CD8-positive, alpha-beta memory T cell (primary cell): ENCODE measurements around the gene FAM107A. TPM values are rescaled to one million over a fixed set of nuclear protein-coding genes. Genes with fewer than 3 reads are reported as not detected.

Experiments
- CTCF ChIA-PET: fragments of 350-600 bp; sonication (Branson Sonifier 250); formaldehyde crosslinking; loops from one replicate; lab custom pipeline; 2021; ENCODE audit warnings: antibody characterized with exemption; lab: Charles Lee
- POLR2A ChIA-PET: fragments of 350-600 bp; sonication (Branson Sonifier 250); formaldehyde crosslinking; loops from one replicate; lab custom pipeline; 2021; ENCODE audit warnings: antibody characterized with exemption; lab: Charles Lee
- DNase-seq, 5 donors: peaks; one replicate each; pipeline versions ENCODE4 v3.0.0 to v3.0.0-alpha.2; 2020 to 2022; ENCODE audit warnings: mixed read lengths in 1 of 5
- H3K27ac ChIP-seq: one replicate; pipeline ENCODE4 v1.7.0; 2013; ENCODE audit warnings: low read depth, mild to moderate bottlenecking, low read length, moderate library complexity
- H3K27me3 ChIP-seq: 2 replicates; pipeline ENCODE4 v1.7.0; 2013; ENCODE audit warnings: low read length, mild to moderate bottlenecking; ENCODE audit not compliant: insufficient read depth, poor library complexity, severe bottlenecking
- H3K36me3 ChIP-seq: 2 replicates; pipeline ENCODE4 v1.7.0; 2013; ENCODE audit warnings: mild to moderate bottlenecking, low read length, moderate library complexity; ENCODE audit not compliant: insufficient read depth
- H3K4me1 ChIP-seq: 2 replicates; pipeline ENCODE4 v1.7.0; 2013; ENCODE audit warnings: mild to moderate bottlenecking, low read length, moderate library complexity; ENCODE audit not compliant: insufficient read depth
- H3K4me3 ChIP-seq: 2 replicates; pipeline ENCODE4 v1.7.0; 2013; ENCODE audit warnings: mild to moderate bottlenecking, low read length
- H3K9me3 ChIP-seq: 2 replicates; pipeline ENCODE4 v1.7.0; 2013; ENCODE audit warnings: mild to moderate bottlenecking, low read length
- H3K27ac Mint-ChIP-seq, 8 donors: one replicate each; pipeline ENCODE4 v1.8.0; 2020 to 2021; ENCODE audit warnings: mixed read lengths in 8 of 8, mild to moderate bottlenecking in 6 of 8, inconsistent platforms in 3 of 8, moderate library complexity in 3 of 8
- H3K27me3 Mint-ChIP-seq, 2 donors: one replicate each; pipeline ENCODE4 v1.8.0; 2020 to 2021; ENCODE audit warnings: mixed read lengths in 2 of 2, mild to moderate bottlenecking in 1 of 2, moderate library complexity in 1 of 2
- H3K36me3 Mint-ChIP-seq, 3 donors: one replicate each; pipeline ENCODE4 v1.8.0; 2020 to 2021; ENCODE audit warnings: mixed read lengths in 3 of 3, inconsistent platforms in 1 of 3, mild to moderate bottlenecking in 1 of 3
- H3K4me1 Mint-ChIP-seq, 3 donors: one replicate each; pipeline ENCODE4 v1.8.0; 2020 to 2021; ENCODE audit warnings: mixed read lengths in 3 of 3, inconsistent platforms in 1 of 3, mild to moderate bottlenecking in 1 of 3
- H3K4me3 Mint-ChIP-seq, 7 donors: one replicate each; pipeline ENCODE4 v1.8.0; 2020 to 2021; ENCODE audit warnings: mixed read lengths in 7 of 7, mild to moderate bottlenecking in 6 of 7, moderate library complexity in 4 of 7, inconsistent platforms in 2 of 7
- H3K9me3 Mint-ChIP-seq, 5 donors: one replicate each; pipeline ENCODE4 v1.8.0; 2020 to 2022; ENCODE audit warnings: mixed read lengths in 5 of 5, mild to moderate bottlenecking in 3 of 5, moderate library complexity in 2 of 5, inconsistent platforms in 1 of 5
- polyA plus RNA-seq: library from polyadenylated mRNA; unstranded; fragments of 300-500 nt; fragmentation: Illumina TruSeq; gene quantifications from one replicate; pipeline ENCODE4 v1.2.3, GENCODE V29; 2021
- total RNA-seq, 2 experiments: library from RNA; stranded (reverse); gene quantifications; one replicate each; pipeline ENCODE4 v1.2.3, GENCODE V29; 2021

The FAM107A gene
- total and polyA plus RNA-seq, 3 experiments from 2014 or later, result not detected

- no peak overlapping the region for H3K4me3 ChIP-seq
- H3K4me3 Mint-ChIP-seq, result no peak overlapping the region
- peaks cover 42 to 43% of the 10 kb centered on the region in 2 donors for H3K27me3 Mint-ChIP-seq
- peaks cover 18% of the 10 kb centered on the region for H3K27me3 ChIP-seq
- no peak overlapping the region for H3K27ac ChIP-seq
- H3K9me3 ChIP-seq, result no peaks in the 10 kb centered on the region
- H3K9me3 Mint-ChIP-seq, result peaks cover 0 to 5% (median 0%) of the 10 kb centered on the region in 5 donors
- no peak for DNase-seq
- no peak overlapping the region for H3K27ac Mint-ChIP-seq
- ChIA-PET POLR2A (no interaction called here), CTCF (no interaction called here)
- no peaks in the 10 kb centered on the region for H3K36me3 ChIP-seq
- peaks cover 18 to 24% (median 22%) of the 10 kb centered on the region in 3 donors for H3K4me1 Mint-ChIP-seq
- H3K36me3 Mint-ChIP-seq, result peaks cover 0 to 5% (median 0%) of the 10 kb centered on the region in 3 donors
- no peaks in the 10 kb centered on the region for H3K4me1 ChIP-seq
Measured at GRCh38 chr3:58588030-58588614, 10.9 kb upstream of the FAM107A start.

DNA sequence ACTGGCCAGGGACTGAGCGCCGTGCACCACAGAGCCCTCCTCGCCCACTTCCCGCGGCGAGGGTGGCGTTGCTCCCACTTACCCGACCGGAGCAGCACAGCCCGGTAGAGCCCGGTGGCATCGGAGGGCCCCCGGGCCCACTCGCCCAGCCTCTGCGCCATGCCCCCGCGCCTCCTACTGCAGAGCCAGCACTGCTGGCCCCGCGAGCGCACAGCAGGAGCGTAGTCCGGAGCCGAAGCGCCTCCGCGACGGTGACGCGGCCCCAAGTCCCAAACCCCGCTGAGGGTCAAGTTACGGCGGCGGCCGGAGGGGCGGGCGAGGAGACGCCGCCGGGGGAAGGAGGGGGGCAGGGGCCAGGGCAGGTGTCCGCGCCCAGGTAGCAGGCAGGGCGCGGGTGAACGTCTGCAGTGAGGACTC is 9.6 kb upstream of the FAM107A start:
- CTCF ChIA-PET, result no interaction called here
- peaks cover 18% of the 10 kb centered on the region for H3K27me3 ChIP-seq
- H3K27me3 Mint-ChIP-seq, result peaks cover 48 to 49% of the 10 kb centered on the region in 2 donors

GRCh38 chr3:58585994-58586393 is 8.8 kb upstream of the FAM107A start:
- Mint-ChIP-seq H3K9me3 (peaks cover 0 to 5% (median 0%) of the 10 kb centered on the region in 5 donors), H3K36me3 (peaks cover 0 to 5% (median 3%) of the 10 kb centered on the region in 3 donors), H3K4me1 (peaks cover 18 to 24% (median 22%) of the 10 kb centered on the region in 3 donors), H3K27ac (no peak overlapping the region), H3K27me3 (peaks cover 49 to 53% of the 10 kb centered on the region in 2 donors), H3K4me3 (peak overlapping the region; percentile 90 to 96 (median 94))
- DNase-seq, result no peak
- Histone ChIP-seq H3K9me3 (no peaks in the 10 kb centered on the region), H3K27ac (no peak overlapping the region), H3K36me3 (no peaks in the 10 kb centered on the region), H3K4me3 (no peak overlapping the region), H3K4me1 (no peaks in the 10 kb centered on the region), H3K27me3 (peaks cover 18% of the 10 kb centered on the region)
- CTCF ChIA-PET, result interaction anchor here (1.8 kb wide), 1 partner anchor 12 kb away, joined by 10 read pairs; no protein-coding TSS in a partner anchor
- POLR2A ChIA-PET, result no interaction called here

More for the DNA sequence above, 9.6 kb upstream of the FAM107A start:
- no peaks in the 10 kb centered on the region for H3K4me1 ChIP-seq
- H3K9me3 ChIP-seq, result no peaks in the 10 kb centered on the region
- Mint-ChIP-seq H3K9me3 (peaks cover 0 to 5% (median 0%) of the 10 kb centered on the region in 5 donors), H3K4me1 (peaks cover 18 to 24% (median 22%) of the 10 kb centered on the region in 3 donors), H3K36me3 (peaks cover 0 to 5% (median 0%) of the 10 kb centered on the region in 3 donors), H3K4me3 (peak overlapping the region in 1 of 7 donors; percentile 95), H3K27ac (no peak overlapping the region)
- H3K4me3 ChIP-seq, result no peak overlapping the region
- no peak overlapping the region for H3K27ac ChIP-seq
- H3K36me3 ChIP-seq, result no peaks in the 10 kb centered on the region
- POLR2A ChIA-PET, result no interaction called here
- DNase-seq, result no peak

GRCh38 chr3:58585005-58585786 is 8.0 kb upstream of the FAM107A start:
- H3K27ac Mint-ChIP-seq, result peak overlapping the region in 5 of 8 donors; percentile 13 to 68 (median 36)
- Histone ChIP-seq H3K4me1 (no peaks in the 10 kb centered on the region), H3K4me3 (peak overlapping the region; percentile 74)

DNA sequence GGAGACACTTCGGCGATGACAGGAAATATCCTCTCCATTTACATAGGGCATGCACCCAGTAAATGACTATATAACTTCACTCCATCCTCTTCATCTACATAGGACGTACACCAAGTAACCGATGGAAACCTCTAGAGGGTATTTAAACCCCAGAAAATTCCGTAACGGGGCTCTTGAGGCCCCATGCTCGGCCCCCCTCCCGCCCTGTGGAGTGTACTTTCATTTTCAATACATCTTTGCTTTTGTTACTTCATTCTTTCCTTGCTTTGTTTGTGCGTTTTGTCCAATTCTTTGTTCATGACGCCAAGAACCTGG is 7.5 kb upstream of the FAM107A start:
- Histone ChIP-seq H3K4me3 (peak overlapping the region; percentile 74), H3K27me3 (peaks cover 18% of the 10 kb centered on the region), H3K36me3 (no peaks in the 10 kb centered on the region), H3K27ac (no peak overlapping the region), H3K9me3 (no peaks in the 10 kb centered on the region), H3K4me1 (no peaks in the 10 kb centered on the region)
- CTCF ChIA-PET, result interaction anchor here (1.8 kb wide), 1 partner anchor 11 kb away, joined by 10 read pairs; no protein-coding TSS in a partner anchor
- Mint-ChIP-seq H3K9me3 (peaks cover 0 to 5% (median 0%) of the 10 kb centered on the region in 5 donors), H3K27me3 (peaks cover 49 to 53% of the 10 kb centered on the region in 2 donors), H3K4me3 (peak overlapping the region; percentile 90 to 96 (median 94)), H3K36me3 (peaks cover 0 to 5% (median 3%) of the 10 kb centered on the region in 3 donors), H3K4me1 (peaks cover 18 to 24% (median 22%) of the 10 kb centered on the region in 3 donors), H3K27ac (peak overlapping the region in 5 of 8 donors; percentile 1 to 68 (median 19))
- DNase-seq, result no peak
- POLR2A ChIA-PET, result no interaction called here

More at GRCh38 chr3:58585005-58585786, 8.0 kb upstream of the FAM107A start:
- Mint-ChIP-seq H3K4me3 (peak overlapping the region; percentile 90 to 96 (median 94)), H3K36me3 (peaks cover 0 to 5% (median 3%) of the 10 kb centered on the region in 3 donors), H3K9me3 (peaks cover 0 to 5% (median 0%) of the 10 kb centered on the region in 5 donors), H3K4me1 (peaks cover 18 to 24% (median 22%) of the 10 kb centered on the region in 3 donors), H3K27me3 (peaks cover 49 to 53% of the 10 kb centered on the region in 2 donors)
- no peaks in the 10 kb centered on the region for H3K9me3 ChIP-seq
- H3K27me3 ChIP-seq, result peaks cover 18% of the 10 kb centered on the region
- no peak overlapping the region for H3K27ac ChIP-seq
- H3K36me3 ChIP-seq, result no peaks in the 10 kb centered on the region
- ChIA-PET CTCF (interaction anchor here (0.7 to 1.8 kb wide), 2 partner anchors 11 to 16 kb away, joined by 3 to 10 read pairs; no protein-coding TSS in a partner anchor), POLR2A (no interaction called here)
- DNase-seq, result peak in 4 of 5 donors; percentile 13 to 54 (median 23)

- POLR2A ChIA-PET, result no interaction called here
- peak overlapping the region in 2 of 7 donors; percentile 8 to 40 for H3K4me3 Mint-ChIP-seq
- H3K4me3 ChIP-seq, result no peak overlapping the region
- H3K36me3 ChIP-seq, result no peaks in the 10 kb centered on the region
- peak overlapping the region in 1 of 8 donors; percentile 29 for H3K27ac Mint-ChIP-seq
- H3K27ac ChIP-seq, result no peak overlapping the region
- H3K27me3 Mint-ChIP-seq, result peaks cover 33 to 36% of the 10 kb centered on the region in 2 donors
- peaks cover 16% of the 10 kb centered on the region for H3K27me3 ChIP-seq
- H3K9me3 ChIP-seq, result no peaks in the 10 kb centered on the region
- no peak for DNase-seq
- peaks cover 0 to 5% (median 0%) of the 10 kb centered on the region in 5 donors for H3K9me3 Mint-ChIP-seq
- CTCF ChIA-PET, result interaction anchor here (1.1 to 1.3 kb wide), 2 partner anchors 12 to 14 kb away, joined by 3 read pairs; no protein-coding TSS in a partner anchor
- peaks cover 0 to 5% (median 3%) of the 10 kb centered on the region in 3 donors for H3K36me3 Mint-ChIP-seq
- H3K4me1 Mint-ChIP-seq, result peaks cover 18 to 24% (median 22%) of the 10 kb centered on the region in 3 donors
- H3K4me1 ChIP-seq, result no peaks in the 10 kb centered on the region
Measured at GRCh38 chr3:58581328-58582091, 4.3 kb upstream of the FAM107A start.

DNA sequence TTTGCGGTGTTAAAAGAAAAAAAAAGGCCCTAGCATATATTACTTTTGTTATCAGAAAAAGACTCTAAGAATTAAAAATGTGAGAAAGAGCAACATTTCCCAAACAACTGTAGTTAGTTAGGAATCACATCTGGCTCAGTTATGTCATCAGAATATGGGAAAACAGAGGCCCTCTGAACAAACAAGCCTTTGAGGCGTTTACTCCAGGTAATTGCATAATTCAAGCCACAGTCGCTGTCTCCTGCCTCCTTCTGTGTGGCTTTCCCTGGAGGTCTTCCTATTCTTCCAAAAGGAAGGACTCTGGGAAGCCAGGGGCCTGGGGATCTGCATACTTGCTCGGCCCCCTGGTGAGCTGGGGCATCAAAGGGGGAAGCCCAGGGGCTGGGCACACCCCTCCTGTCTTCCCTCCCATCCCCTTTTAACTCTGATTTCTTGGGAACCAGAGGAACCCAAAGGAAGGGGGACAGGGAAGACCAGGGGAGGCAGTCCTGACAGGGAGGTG is 3.7 kb upstream of the FAM107A start:
- Histone ChIP-seq H3K36me3 (no peaks in the 10 kb centered on the region), H3K9me3 (no peaks in the 10 kb centered on the region), H3K4me1 (no peaks in the 10 kb centered on the region), H3K27me3 (peaks cover 13% of the 10 kb centered on the region), H3K4me3 (no peak overlapping the region), H3K27ac (no peak overlapping the region)
- Mint-ChIP-seq H3K36me3 (peaks cover 0 to 5% (median 3%) of the 10 kb centered on the region in 3 donors), H3K4me3 (no peak overlapping the region), H3K4me1 (peaks cover 14 to 17% (median 16%) of the 10 kb centered on the region in 3 donors), H3K9me3 (peaks cover 0 to under 1% (median 0%) of the 10 kb centered on the region in 5 donors), H3K27ac (no peak overlapping the region), H3K27me3 (peaks cover 27 to 32% of the 10 kb centered on the region in 2 donors)
- CTCF ChIA-PET, result interaction anchor here (1.1 to 1.3 kb wide), 2 partner anchors 12 to 14 kb away, joined by 3 read pairs; no protein-coding TSS in a partner anchor
- POLR2A ChIA-PET, result no interaction called here
- no peak for DNase-seq
